Measurements from ENCODE around the gene ABCA2.

The ABCA2 gene

DNA sequence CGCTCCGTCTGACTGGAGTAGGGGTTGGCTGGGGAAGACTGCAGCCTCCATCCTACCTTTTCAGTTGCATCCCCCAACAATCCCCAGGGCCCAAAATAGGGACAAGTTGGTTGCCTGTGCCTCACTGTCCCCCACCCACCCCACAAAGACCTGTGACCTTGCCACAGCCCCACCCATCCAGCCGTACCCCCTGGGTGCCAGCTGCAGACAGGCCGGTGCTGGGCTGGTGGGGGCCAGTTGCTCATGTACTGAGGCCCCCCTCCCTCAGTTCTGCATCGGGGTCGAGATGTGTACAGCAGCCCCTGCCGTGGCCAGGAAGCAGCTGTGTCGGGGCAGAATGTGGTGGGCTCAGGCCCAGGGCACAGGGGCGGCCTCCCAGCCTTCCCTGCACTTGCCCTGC, 44.9 kb downstream of the ABCA2 start:
- H3K9me3 Mint-ChIP-seq (ENCODE audit: low read depth): no peaks in the 10 kb centered on the region

DNA sequence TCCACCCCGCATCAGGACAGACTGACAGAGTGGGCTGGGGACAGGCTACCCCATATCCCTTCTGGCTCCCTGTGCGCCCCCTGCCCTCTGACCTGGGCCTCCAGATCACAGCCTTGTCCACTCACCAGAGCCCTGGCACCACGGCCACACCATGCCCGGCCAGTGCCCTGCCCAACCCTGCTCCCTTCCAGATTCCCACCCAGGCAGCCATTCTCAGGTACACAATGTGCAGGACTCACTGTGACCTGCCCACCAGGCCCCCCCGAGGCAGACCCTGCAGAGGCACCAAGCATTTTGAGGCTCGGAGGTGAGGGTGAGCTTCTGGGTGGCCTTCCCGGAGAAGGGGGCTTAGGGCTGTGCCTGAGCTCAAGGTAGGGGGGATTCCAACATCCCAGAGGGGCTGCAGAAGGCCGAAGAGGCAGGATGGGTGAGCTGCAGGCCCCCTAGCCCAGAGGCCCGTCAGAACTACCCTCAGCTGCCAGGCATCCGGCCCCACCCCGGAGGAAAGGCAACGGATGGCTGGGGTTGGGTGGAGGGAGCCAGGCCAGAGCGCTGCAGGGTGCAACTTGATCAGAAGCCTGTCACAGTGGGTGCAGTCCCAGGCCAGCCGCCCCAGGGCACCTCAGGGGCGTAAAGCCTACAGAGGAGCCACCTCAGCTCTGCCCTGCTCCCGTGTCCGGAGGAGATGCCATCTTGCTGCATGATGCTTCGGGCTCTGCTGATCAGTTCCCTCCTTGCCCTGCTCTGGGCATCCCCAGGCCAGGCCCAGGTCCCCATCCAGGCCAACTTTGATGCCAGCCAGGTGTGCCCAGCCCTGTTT, 45.6 kb downstream of the ABCA2 start, which contains the start of gene LCNL1:
LCNL1 (plus strand) TSS at position 762 of the 820 bp plus-strand sequence. CDS start 594 bp downstream, outside the sequence.
- H3K27me3 Mint-ChIP-seq: peaks cover 10% of the 10 kb centered on the region
- no peaks in the 10 kb centered on the region for H3K36me3 Mint-ChIP-seq
- peak within 1 kb of the TSS; percentile 19 for H3K4me3 Mint-ChIP-seq
- peaks cover 5% of the 10 kb centered on the region for H3K4me1 Mint-ChIP-seq (ENCODE audit: low read depth)
- no peaks in the 10 kb centered on the region for H3K9me3 Mint-ChIP-seq (ENCODE audit: low read depth)
- no peak within 1 kb of the TSS for H3K27ac Mint-ChIP-seq

More for the DNA sequence above, 44.9 kb downstream of the ABCA2 start:
- Mint-ChIP-seq H3K4me1 (ENCODE audit: low read depth) (peaks cover 5% of the 10 kb centered on the region), H3K4me3 (no peak overlapping the region), H3K27ac (no peak overlapping the region), H3K27me3 (peaks cover 10% of the 10 kb centered on the region), H3K36me3 (no peaks in the 10 kb centered on the region)

DNA sequence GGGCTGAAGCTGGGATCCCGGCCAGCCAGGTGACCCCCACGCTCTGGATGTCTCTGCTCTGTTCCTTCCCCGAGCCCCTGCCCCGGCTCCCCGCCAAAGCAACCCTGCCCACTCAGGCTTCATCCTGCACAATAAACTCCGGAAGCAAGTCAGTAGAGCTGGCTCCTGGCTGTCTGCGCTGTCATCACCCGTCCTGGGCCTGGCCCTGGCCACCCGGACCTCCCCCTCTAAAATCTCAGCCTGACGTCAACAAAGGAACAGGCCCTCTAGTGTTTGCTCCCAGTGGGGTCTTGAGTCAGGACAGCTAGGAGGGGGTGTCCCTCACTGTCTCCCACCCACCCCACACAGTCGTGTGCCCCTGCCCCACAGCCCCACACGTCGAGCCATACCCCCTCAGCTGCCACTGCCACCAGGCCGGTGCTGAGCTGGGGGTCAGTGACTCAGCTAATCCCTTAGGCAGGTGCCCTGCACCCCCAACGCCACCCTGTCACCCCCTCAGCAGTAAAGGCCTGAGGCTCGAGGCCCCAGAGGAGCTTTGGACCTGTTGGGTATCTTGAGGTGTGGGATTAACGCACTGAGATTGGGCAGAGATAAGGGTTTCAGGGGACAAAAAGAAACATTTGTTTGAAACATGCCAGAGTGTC, 46.3 kb downstream of the ABCA2 start:
- Mint-ChIP-seq H3K4me1 (ENCODE audit: low read depth) (peaks cover 5% of the 10 kb centered on the region), H3K9me3 (ENCODE audit: low read depth) (no peaks in the 10 kb centered on the region), H3K4me3 (no peak overlapping the region), H3K27ac (no peak overlapping the region), H3K36me3 (no peaks in the 10 kb centered on the region), H3K27me3 (peaks cover 10% of the 10 kb centered on the region)

DNA sequence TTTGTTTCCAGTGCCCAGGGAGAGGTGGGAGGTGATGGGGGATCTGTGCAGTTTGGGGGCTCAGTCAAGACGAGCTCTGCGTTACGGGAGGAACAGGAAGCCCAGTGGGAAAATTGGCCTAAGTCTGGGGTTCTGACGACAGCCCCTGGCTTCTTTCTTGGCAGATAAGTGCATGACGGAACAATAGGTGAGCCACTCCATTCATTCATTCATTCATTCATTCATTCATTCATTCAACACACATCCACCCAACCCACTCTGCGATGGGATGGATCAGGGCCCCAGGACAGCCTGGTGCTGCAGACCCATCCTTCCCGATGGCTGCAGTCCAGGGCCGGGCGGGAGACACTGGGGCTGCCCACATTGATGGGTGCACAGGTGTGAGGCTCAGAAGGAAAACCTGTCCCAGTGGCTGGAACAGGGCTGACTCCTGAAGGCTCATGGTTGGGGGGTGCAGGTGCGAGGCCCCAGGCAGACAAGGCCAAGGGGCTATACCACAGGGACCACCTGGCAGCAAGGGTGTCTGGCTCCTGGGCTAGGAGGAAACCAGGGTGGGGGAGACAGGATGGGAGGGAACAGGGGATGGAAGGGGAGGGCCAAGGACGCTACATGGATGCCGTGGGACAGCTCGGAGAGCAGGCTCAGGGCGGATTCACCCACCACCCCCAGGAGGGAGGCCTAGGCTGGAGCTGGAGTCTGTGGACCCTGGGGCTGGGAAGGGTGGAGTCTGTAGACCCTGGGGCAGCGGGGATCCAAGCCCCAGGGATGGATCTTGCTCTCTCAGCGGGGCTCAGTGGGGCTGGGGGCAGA, 47.2 kb downstream of the ABCA2 start:
- Mint-ChIP-seq H3K4me3 (no peak overlapping the region), H3K9me3 (ENCODE audit: low read depth) (no peaks in the 10 kb centered on the region), H3K4me1 (ENCODE audit: low read depth) (peaks cover 10% of the 10 kb centered on the region), H3K27me3 (peaks cover 7% of the 10 kb centered on the region), H3K36me3 (no peaks in the 10 kb centered on the region), H3K27ac (no peak overlapping the region)

DNA sequence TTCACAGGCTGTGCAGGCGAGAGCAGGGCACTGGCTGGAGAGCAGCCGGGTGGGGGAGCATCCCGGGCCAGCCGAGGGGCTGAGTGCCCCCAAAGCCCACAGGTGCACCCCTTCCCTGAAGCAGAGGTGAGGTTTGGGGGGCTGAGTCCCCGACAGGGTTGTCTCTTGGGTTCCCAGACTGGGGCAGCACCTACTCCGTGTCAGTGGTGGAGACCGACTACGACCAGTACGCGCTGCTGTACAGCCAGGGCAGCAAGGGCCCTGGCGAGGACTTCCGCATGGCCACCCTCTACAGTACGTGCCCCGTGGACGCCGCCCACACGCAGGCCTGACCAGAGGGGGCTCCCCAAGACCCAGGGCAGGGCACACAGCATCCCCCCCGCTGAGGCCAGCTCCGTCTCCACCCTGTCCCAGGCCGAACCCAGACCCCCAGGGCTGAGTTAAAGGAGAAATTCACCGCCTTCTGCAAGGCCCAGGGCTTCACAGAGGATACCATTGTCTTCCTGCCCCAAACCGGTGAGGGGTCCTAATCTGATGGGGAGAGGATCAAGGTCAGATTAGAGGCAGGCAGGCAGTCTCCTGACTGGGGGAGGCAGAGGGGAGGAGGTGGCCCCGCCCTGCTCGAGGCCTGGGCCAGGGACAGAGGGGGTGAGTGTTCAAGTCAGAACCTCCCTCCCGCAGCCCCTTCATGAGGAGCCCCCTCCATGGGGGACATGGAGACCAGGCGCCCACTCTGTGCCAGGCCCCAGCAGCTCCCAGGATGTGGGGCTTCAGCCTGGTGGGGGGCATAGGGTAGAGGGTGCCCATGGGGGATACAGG, 48.1 kb downstream of the ABCA2 start:
- Mint-ChIP-seq H3K4me1 (ENCODE audit: low read depth) (peaks cover 15% of the 10 kb centered on the region), H3K36me3 (no peaks in the 10 kb centered on the region), H3K27ac (no peak overlapping the region), H3K27me3 (peaks cover 7% of the 10 kb centered on the region), H3K4me3 (no peak overlapping the region), H3K9me3 (ENCODE audit: low read depth) (no peaks in the 10 kb centered on the region)

DNA sequence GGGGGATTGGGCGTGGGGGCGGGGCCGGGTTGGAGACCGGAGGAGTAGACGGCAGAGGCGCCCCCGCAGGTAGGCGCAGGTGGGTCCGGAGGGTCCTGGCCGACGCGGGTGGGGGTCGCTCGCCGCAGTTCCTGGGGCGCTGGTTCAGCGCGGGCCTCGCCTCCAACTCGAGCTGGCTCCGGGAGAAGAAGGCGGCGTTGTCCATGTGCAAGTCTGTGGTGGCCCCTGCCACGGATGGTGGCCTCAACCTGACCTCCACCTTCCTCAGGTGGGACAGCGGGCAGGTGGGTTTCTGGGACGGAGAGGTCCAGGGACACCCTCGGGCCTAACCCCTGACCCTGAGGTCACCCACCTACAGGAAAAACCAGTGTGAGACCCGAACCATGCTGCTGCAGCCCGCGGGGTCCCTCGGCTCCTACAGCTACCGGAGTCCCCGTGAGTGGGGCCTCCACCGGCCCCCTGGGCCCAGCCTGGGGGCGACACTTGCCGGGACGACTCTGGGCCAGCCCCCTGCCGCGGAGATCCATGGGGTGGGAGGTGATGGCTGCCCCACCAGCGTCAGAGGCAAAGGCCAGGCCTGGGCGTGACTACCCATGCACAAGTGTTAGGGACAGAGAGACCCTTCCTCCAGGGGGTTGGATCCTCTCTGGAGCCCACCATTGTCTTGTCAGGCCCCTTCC, 49.0 kb downstream of the ABCA2 start:
- no peaks in the 10 kb centered on the region for H3K36me3 Mint-ChIP-seq
- no peaks in the 10 kb centered on the region for H3K9me3 Mint-ChIP-seq (ENCODE audit: low read depth)
- no peak overlapping the region for H3K27ac Mint-ChIP-seq
- no peak overlapping the region for H3K4me3 Mint-ChIP-seq
- H3K4me1 Mint-ChIP-seq (ENCODE audit: low read depth): peaks cover 17% of the 10 kb centered on the region
- peaks cover 7% of the 10 kb centered on the region for H3K27me3 Mint-ChIP-seq

DNA sequence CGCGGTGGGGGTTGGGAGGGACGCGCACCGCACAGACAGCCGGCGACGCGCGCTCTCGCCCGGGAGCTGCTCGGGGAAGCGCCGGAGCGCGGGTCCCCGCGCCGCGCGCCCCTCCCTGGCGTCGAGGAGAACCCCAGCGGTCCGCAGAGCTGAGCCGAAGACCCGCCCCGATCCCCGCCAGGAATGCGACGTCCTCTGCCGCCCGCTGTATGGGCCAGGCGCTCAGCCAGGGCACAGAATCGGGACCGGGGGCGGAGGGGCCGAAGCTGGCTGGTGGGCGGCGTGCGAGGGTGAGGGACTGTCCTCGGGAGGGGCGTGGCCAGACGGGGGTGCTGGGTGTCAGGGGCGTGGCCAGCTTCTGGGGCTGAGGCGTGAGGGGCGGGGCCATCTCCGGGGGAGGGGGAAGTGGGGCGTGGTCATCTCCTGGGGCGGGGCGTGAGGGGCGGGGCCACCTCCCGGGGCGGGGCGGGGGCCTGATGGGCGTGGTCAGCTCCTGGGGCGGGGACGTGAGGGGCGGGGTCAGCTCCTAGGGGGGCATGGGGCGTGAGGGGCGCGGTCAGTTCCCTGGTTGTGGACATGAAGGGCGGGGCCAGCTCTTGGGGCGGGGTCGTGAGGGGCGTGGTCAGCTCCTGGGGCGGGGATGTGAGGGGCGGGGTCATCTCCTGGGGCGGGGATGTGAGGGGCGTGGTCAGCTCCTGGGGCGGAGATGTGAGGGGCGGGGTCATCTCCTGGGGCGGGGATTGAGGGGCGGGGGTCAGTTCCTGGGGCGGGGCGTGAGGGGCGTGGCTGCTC, 49.8 kb downstream of the ABCA2 start:
- H3K4me1 Mint-ChIP-seq (ENCODE audit: low read depth): peaks cover 14% of the 10 kb centered on the region
- no peak overlapping the region for H3K4me3 Mint-ChIP-seq
- peaks cover 4% of the 10 kb centered on the region for H3K27me3 Mint-ChIP-seq
- H3K36me3 Mint-ChIP-seq: no peaks in the 10 kb centered on the region
- no peak overlapping the region for H3K27ac Mint-ChIP-seq
- H3K9me3 Mint-ChIP-seq (ENCODE audit: low read depth): no peaks in the 10 kb centered on the region

DNA sequence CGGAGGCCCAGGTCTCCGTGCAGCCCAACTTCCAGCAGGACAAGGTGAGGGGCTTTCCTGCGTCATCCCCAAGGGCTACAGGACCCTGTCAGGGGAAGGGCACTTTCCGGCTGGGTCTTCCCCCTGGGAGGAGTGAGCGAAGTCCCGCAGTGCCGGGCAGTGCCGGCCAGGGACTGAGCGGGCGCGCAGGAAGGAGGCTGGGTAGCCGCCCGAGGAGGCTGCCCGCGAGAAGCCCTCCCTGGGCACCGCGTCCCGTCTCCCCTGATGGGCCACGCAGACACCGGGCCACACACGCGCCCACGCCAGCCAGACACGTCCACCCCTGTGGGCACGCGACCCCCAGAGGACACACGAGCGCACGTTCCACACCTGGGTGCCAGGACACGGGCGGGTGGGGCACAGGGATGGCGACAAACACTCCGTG, 50.4 kb downstream of the ABCA2 start:
- H3K27me3 Mint-ChIP-seq: peaks cover 4% of the 10 kb centered on the region
- no peaks in the 10 kb centered on the region for H3K36me3 Mint-ChIP-seq
- no peak overlapping the region for H3K27ac Mint-ChIP-seq
- no peaks in the 10 kb centered on the region for H3K9me3 Mint-ChIP-seq (ENCODE audit: low read depth)
- H3K4me3 Mint-ChIP-seq: no peak overlapping the region
- H3K4me1 Mint-ChIP-seq (ENCODE audit: low read depth): peaks cover 14% of the 10 kb centered on the region

DNA sequence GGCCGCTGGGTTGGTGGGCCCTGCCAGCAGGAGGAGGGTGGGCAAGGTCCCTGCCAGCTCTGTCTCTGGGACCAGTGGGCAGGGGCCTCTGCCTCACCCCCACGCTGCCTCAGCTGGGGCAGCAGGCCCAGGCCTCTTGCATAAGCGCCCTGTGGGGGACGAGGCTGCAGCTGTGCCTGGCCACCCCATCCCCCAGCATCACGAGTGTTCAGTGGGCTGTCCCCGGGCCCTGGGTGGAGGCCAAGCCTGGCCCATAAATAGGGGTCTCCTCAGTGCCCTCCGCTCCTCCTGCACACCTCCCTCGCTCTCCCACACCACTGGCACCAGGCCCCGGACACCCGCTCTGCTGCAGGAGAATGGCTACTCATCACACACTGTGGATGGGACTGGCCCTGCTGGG, 50.8 kb downstream of the ABCA2 start, which contains the start of gene PTGDS:
PTGDS (plus strand) TSS at position 282 of the 400 bp plus-strand sequence; CDS start at position 357, 75 bp downstream.
- H3K4me1 Mint-ChIP-seq (ENCODE audit: low read depth): peaks cover 14% of the 10 kb centered on the region
- no peak within 1 kb of the TSS for H3K4me3 Mint-ChIP-seq
- H3K36me3 Mint-ChIP-seq: no peaks in the 10 kb centered on the region
- H3K27me3 Mint-ChIP-seq: peaks cover 4% of the 10 kb centered on the region
- H3K9me3 Mint-ChIP-seq (ENCODE audit: low read depth): no peaks in the 10 kb centered on the region
- no peak within 1 kb of the TSS for H3K27ac Mint-ChIP-seq

DNA sequence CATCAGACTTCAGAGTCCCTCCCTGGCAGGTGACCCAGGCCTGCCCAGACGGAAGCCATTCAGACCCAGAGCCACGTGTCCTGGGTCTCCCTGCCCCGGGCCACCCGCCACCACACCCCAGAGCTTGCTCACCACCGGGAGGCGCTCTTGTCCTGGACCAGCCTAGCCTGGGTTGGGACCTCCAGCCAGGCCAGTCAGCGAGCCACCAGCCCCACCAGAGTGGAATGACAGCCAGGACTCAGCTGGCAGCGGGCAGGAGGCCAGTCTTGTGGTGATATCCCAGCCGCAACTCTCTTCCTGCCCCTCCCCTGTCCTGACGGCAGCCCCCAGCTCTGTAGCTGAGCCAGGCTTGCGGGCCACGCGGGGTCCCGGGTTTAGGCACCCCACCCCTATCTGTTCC, 52.4 kb downstream of the ABCA2 start:
- Mint-ChIP-seq H3K4me1 (ENCODE audit: low read depth) (peaks cover 14% of the 10 kb centered on the region), H3K4me3 (peak overlapping the region; percentile 9), H3K9me3 (ENCODE audit: low read depth) (no peaks in the 10 kb centered on the region), H3K27me3 (peaks cover 2% of the 10 kb centered on the region), H3K36me3 (no peaks in the 10 kb centered on the region), H3K27ac (no peak overlapping the region)

DNA sequence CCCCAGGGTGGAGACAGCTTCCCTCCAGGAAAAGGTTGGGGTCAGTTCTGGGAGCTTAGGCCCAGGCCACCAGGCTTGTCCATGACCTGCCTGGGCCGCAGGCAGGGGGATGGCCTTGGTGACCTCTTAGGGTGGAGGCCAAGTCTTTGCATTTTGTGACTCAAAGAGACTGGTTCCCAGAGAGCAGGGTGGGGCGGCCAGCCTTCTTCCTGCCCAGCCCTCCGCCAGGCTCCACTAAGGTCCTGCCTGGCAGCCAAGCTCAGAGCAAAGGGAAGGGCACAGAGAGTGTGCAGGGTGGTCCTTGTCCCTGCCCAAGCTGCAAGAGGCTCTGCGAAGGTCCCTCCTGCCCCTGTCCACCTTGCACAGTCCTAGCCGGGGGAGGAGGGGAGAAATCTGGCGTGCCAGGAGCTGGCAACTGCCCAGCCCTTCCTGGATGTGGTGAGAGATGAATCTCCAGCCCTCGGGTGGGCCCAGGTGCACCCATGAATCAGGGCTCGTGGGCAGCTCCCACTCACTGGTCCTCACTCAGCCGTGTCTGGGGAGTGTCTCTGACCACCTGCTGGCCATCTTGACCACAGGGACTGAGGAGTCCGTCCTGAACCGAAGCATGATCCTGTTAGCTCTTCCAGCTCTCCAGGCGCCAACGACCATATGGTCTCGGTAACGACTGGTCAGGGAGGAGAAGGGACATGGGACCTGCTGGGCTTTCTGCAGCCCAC, 53.1 kb downstream of the ABCA2 start:
- no peak overlapping the region for H3K27ac Mint-ChIP-seq
- no peaks in the 10 kb centered on the region for H3K27me3 Mint-ChIP-seq
- peaks cover 13% of the 10 kb centered on the region for H3K4me1 Mint-ChIP-seq (ENCODE audit: low read depth)
- peak overlapping the region; percentile 9 for H3K4me3 Mint-ChIP-seq
- H3K36me3 Mint-ChIP-seq: no peaks in the 10 kb centered on the region
- no peaks in the 10 kb centered on the region for H3K9me3 Mint-ChIP-seq (ENCODE audit: low read depth)

DNA sequence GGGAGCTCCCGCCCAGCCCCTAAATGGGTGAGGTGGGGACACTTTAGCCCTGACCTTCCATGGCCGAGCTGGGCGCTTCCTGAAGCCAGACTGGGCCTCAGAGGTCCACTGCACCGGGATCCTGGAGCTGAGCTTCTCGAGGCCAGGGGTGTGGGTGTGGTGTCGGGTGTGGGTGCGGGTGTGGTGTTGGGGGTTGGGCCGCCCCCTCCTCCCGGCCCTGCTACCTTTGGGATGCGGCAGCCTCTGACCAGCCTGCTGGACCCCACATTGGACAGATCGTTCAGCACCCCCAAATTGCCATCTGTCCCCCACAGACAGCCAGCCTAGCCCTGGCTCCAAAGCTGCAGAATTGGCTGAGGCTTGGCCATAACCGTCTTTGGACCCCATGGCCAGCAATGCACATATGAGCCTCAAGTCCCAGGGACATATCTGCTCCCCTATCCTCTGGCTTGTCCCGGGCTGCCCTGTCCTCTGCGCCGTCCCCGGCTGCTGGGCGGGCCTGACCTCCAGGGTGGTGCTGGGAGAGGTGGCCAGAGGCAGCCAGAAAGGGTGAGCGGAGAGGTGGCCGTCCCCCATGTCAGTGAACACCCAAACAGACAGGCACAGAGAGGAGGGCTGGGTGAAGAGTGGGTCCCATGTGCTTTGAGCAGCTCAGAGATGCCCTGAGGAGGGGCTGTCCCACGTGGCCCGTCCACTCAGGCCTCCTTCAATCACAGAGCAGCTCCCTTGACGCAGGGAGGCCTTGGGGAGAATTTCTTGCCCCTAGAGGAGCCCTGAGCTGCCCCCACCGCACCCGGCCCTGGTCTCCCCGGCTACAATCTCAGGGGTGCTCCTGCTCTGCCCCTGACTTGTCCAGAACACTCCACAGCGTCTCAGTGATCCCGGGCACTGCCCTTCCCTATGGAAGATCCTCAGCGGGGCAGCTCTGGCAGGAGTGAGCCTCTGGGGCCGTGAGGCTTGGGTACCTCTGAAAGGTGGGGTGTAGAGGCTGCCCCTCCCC, 54.1 kb downstream of the ABCA2 start:
- Mint-ChIP-seq H3K36me3 (no peaks in the 10 kb centered on the region), H3K4me1 (ENCODE audit: low read depth) (peaks cover 13% of the 10 kb centered on the region), H3K9me3 (ENCODE audit: low read depth) (no peaks in the 10 kb centered on the region), H3K4me3 (no peak overlapping the region), H3K27ac (no peak overlapping the region), H3K27me3 (no peaks in the 10 kb centered on the region)

All from activated naive CD8-positive, alpha-beta T cell (primary cell).